HepG2 (cell line): ENCODE measurements around the gene CMTM2. TPM values are rescaled to one million over a fixed set of nuclear protein-coding genes. Genes with fewer than 3 reads are reported as not detected.

Experiments used
- ATAC-seq: fragments of 200-7000 bp; cut with Tn5 transposase; 3 replicates; pipeline ENCODE4 v1.9.1; 2020; ENCODE audit warnings: mild to moderate bottlenecking, moderate library complexity
- BruUV-seq: library from RNA; stranded (reverse); fragments of 400-500 nt; replicated peaks from 2 replicates; lab custom pipeline; 2021; lab: Mats Ljungman, UMichigan
- CTCF ChIA-PET: fragments of 300-600 bp; formaldehyde crosslinking; extraction: SDS; loops from one replicate; lab custom pipeline; 2021; ENCODE audit warnings: low total read pairs, inconsistent platforms, low intra/inter-chr PET ratio; lab: Yijun Ruan, JAX
- POLR2A ChIA-PET: fragments of 350-600 bp; sonication (Branson Sonifier 250); formaldehyde crosslinking; loops from one replicate; lab custom pipeline; 2020; ENCODE audit warnings: antibody characterized with exemption, inconsistent platforms; lab: Yijun Ruan, JAX
- DNase-seq: peaks from one replicate; pipeline ENCODE4 v3.0.0-alpha.2; 2015; ENCODE audit warnings: low spot score
- FAIRE-seq: peaks from 3 replicates; lab custom pipeline; 2011; peaks lifted over from hg19 to GRCh38; lab: Jason Lieb, UNC
- H2AFZ ChIP-seq: one replicate; pipeline ENCODE4 v1.6.1; 2011; ENCODE audit warnings: low read length, inconsistent platforms
- H3K27ac ChIP-seq: fragments of 300-600 bp; 3 replicates; pipeline ENCODE4 v1.8.0; 2011; ENCODE audit warnings: mixed run types, mild to moderate bottlenecking, mixed read lengths, low read length, inconsistent platforms; ENCODE audit not compliant: insufficient read depth; ENCODE audit errors: extremely low read length
- H3K27me3 ChIP-seq, 2 experiments: fragments of 200-600 bp in 1 of 2; 2 replicates in 1 of 2; 3 replicates in 1 of 2; pipeline versions ENCODE4 v1.6.0 to v1.8.0; 2011; ENCODE audit warnings: low read length in 2 of 2, mild to moderate bottlenecking in 2 of 2, moderate library complexity in 2 of 2, inconsistent platforms in 1 of 2; ENCODE audit not compliant: insufficient read depth in 2 of 2, control insufficient read depth in 1 of 2
- H3K36me3 ChIP-seq, 2 experiments: fragments of 200-600 bp in 1 of 2; replicated peaks in 1 of 2; 2 replicates in 1 of 2; 3 replicates in 1 of 2; pipeline versions ENCODE4 v1.5.1 to v1.8.0; 2011; ENCODE audit warnings: low read length in 2 of 2, inconsistent platforms in 1 of 2; ENCODE audit not compliant: insufficient read depth in 2 of 2, control insufficient read depth in 1 of 2
- H3K4me1 ChIP-seq: 2 replicates; pipeline ENCODE4 v1.5.1; 2012; ENCODE audit warnings: low read length, inconsistent platforms; ENCODE audit not compliant: insufficient read depth
- H3K4me2 ChIP-seq: 2 replicates; pipeline ENCODE4 v1.6.0; 2011; ENCODE audit warnings: low read depth, low read length, inconsistent platforms
- H3K4me3 ChIP-seq, 3 experiments: fragments of 200-600 bp in 1 of 3; sonication (generic), shearing (Covaris generic) in 1 of 3; replicated peaks in 1 of 3; 2 replicates each; pipeline ENCODE4 v1.5.1; 2011 to 2016; ENCODE audit warnings: low read length in 3 of 3, inconsistent platforms in 2 of 3, low read depth in 2 of 3, mild to moderate bottlenecking in 2 of 3, control low read depth in 1 of 3, mixed read lengths in 1 of 3; ENCODE audit not compliant: insufficient read depth in 1 of 3
- H3K79me2 ChIP-seq: one replicate; pipeline ENCODE4 v1.6.1; 2011; ENCODE audit warnings: low read length, inconsistent platforms; ENCODE audit not compliant: insufficient read depth
- H3K9ac ChIP-seq: 2 replicates; pipeline ENCODE4 v1.6.0; 2011; ENCODE audit warnings: mild to moderate bottlenecking, low read depth, low read length, inconsistent platforms; ENCODE audit not compliant: insufficient read depth
- H3K9me3 ChIP-seq: 2 replicates; pipeline ENCODE4 v1.5.1; 2012; ENCODE audit warnings: mild to moderate bottlenecking, low read length
- H4K20me1 ChIP-seq: 2 replicates; pipeline ENCODE4 v1.6.0; 2011; ENCODE audit warnings: inconsistent platforms, mild to moderate bottlenecking, low read length, moderate library complexity; ENCODE audit not compliant: insufficient read depth
- AGO1 ChIP-seq: fragments of 200-400 bp; formaldehyde crosslinking; IDR thresholded peaks from 2 replicates; pipeline ENCODE4 v1.6.1; 2017; ENCODE audit warnings: mild to moderate bottlenecking, low read depth, low read length, moderate library complexity; ENCODE audit not compliant: poor library complexity, severe bottlenecking
- ATRX ChIP-seq: sonication (generic); formaldehyde crosslinking; IDR thresholded peaks from 2 replicates; pipeline ENCODE4 v1.4.0; 2020; ENCODE audit warnings: missing genetic modification reagents, borderline replicate concordance
- BRF2 ChIP-seq: sonication (generic); formaldehyde crosslinking; IDR thresholded peaks from 2 replicates; pipeline ENCODE4 v1.8.1; 2022; ENCODE audit warnings: mild to moderate bottlenecking, missing genetic modification reagents
- ESRRA ChIP-seq: sonication (generic); formaldehyde crosslinking; IDR thresholded peaks from 2 replicates; pipeline ENCODE4 v1.5.1; 2020; ENCODE audit warnings: mild to moderate bottlenecking, low read depth, missing genetic modification reagents
- FOSL1 ChIP-seq: sonication (generic); formaldehyde crosslinking; IDR thresholded peaks from 2 replicates; pipeline ENCODE4 v1.9.0; 2021; ENCODE audit warnings: missing genetic modification reagents, borderline replicate concordance
- PHF8 ChIP-seq: sonication (generic); formaldehyde crosslinking; IDR thresholded peaks from 2 replicates; pipeline ENCODE4 v1.5.0; 2020; ENCODE audit warnings: missing genetic modification reagents
- PLSCR1 ChIP-seq: sonication (generic); formaldehyde crosslinking; IDR thresholded peaks from 2 replicates; pipeline ENCODE4 v1.5.0; 2020; ENCODE audit warnings: missing genetic modification reagents, mild to moderate bottlenecking, borderline replicate concordance
- REL ChIP-seq: sonication (generic); formaldehyde crosslinking; conservative IDR thresholded peaks from 2 replicates; pipeline ENCODE4 v1.8.0; 2022; ENCODE audit warnings: mild to moderate bottlenecking, missing genetic modification reagents, moderate library complexity
- REXO4 ChIP-seq: sonication (generic); formaldehyde crosslinking; IDR thresholded peaks from 2 replicates; pipeline ENCODE4 v1.8.0; 2022; ENCODE audit warnings: missing genetic modification reagents, mild to moderate bottlenecking, borderline replicate concordance
- ZHX1 ChIP-seq: sonication (generic); formaldehyde crosslinking; IDR thresholded peaks from 2 replicates; pipeline ENCODE4 v1.8.1; 2022; ENCODE audit warnings: low read depth, mild to moderate bottlenecking, missing genetic modification reagents
- ZNF235 ChIP-seq: sonication (generic); formaldehyde crosslinking; IDR thresholded peaks from 2 replicates; pipeline ENCODE4 v1.8.1; 2023; ENCODE audit warnings: mild to moderate bottlenecking, missing genetic modification reagents, borderline replicate concordance
- ZNF253 ChIP-seq: sonication (generic); formaldehyde crosslinking; IDR thresholded peaks from 2 replicates; pipeline ENCODE4 v1.8.0; 2022; ENCODE audit warnings: mild to moderate bottlenecking, missing genetic modification reagents, borderline replicate concordance
- ZNF441 ChIP-seq: sonication (generic); formaldehyde crosslinking; IDR thresholded peaks from 2 replicates; pipeline ENCODE4 v1.7.0; 2021; ENCODE audit warnings: missing genetic modification reagents, borderline replicate concordance
- ZNF510 ChIP-seq: sonication (generic); formaldehyde crosslinking; IDR thresholded peaks from 2 replicates; pipeline ENCODE4 v1.4.0; 2020; ENCODE audit warnings: low read depth, mild to moderate bottlenecking, missing genetic modification reagents
- ZNF552 ChIP-seq: sonication (generic); formaldehyde crosslinking; IDR thresholded peaks from 2 replicates; pipeline ENCODE4 v1.9.0; 2022; ENCODE audit warnings: missing genetic modification reagents, mild to moderate bottlenecking, borderline replicate concordance
- ZNF678 ChIP-seq: sonication (generic); formaldehyde crosslinking; IDR thresholded peaks from 2 replicates; pipeline ENCODE4 v1.4.0; 2020; ENCODE audit warnings: mild to moderate bottlenecking, missing genetic modification reagents
- ZNF777 ChIP-seq: sonication (generic); formaldehyde crosslinking; IDR thresholded peaks from 2 replicates; pipeline ENCODE4 v1.4.0; 2020; ENCODE audit warnings: missing genetic modification reagents
- WGBS: methylation state at CpG from one replicate; pipeline ENCODE4 v1.1.6; 2017; ENCODE audit warnings: low lambda C conversion rate; 5-methylcytosine and 5-hydroxymethylcytosine counted together
- in situ Hi-C: cut with HindIII; loops from 2 replicates; pipeline ENCODE4 v1.10.0; 2017; ENCODE audit warnings: low pct_unique_long_range_greater_than_20kb; ENCODE audit not compliant: extremely low pct_ligation_motif_present
- intact Hi-C: fragments of 100-400 bp; cut with micrococcal nuclease; formaldehyde crosslinking; loops from one replicate; pipeline ENCODE4 v1.10.0; 2022; ENCODE audit not compliant: unreplicated experiment
- polyA plus RNA-seq, 8 experiments: library from polyadenylated mRNA; depleted of rRNA in 3 of 8; stranded (reverse) in 7 of 8; unstranded in 1 of 8; fragments of >200 nt; fragmentation: Illumina TruSeq in 4 of 8; extraction: Trizol in 4 of 8; gene quantifications; 2 replicates each; pipeline versions ENCODE4 v1.2.1 to v1.2.3, GENCODE V29; 2011 to 2016; ENCODE audit warnings: low read depth in 4 of 8, missing spikeins in 1 of 8, mixed read lengths in 1 of 8; ENCODE audit not compliant: insufficient read depth in 1 of 8
- total RNA-seq, 5 experiments: library from RNA; depleted of rRNA; stranded (reverse); fragments of >200 nt; fragmentation: Illumina TruSeq; extraction: Trizol; gene quantifications; 2 replicates each; pipeline ENCODE4 v1.2.3, GENCODE V29; 2016; ENCODE audit warnings: low read depth in 1 of 5

Gene CMTM2
- total and polyA plus RNA-seq, 2 of the 13 experiments (the other 11 are each of a cell fraction or from before 2014, with no cell fraction given) = not detected

GRCh38 chr16:66608241-66609138, 29.2 kb downstream of the CMTM2 start:
- no TSS peak for BruUV-seq
- Histone ChIP-seq H2AFZ (no peak overlapping the region), H3K79me2 (peaks cover 9% of the 10 kb centered on the region), H3K27ac (peak overlapping the region; percentile 61), H3K27me3 (no peaks in the 10 kb centered on the region), H3K4me2 (0 out of 2 replicates have a peak overlapping the region, but pooled peaks have one; percentile 15), H3K36me3 (peaks cover 23 to 43% of the 10 kb centered on the region in 2 experiments), H3K4me1 (peaks cover 40% of the 10 kb centered on the region), H4K20me1 (peaks cover 13% of the 10 kb centered on the region; the same call in 1 of the 2 replicates), H3K9me3 (no peaks in the 10 kb centered on the region), H3K9ac (no peak overlapping the region), H3K4me3 (no peak overlapping the region)
- in situ Hi-C loops = loop anchor here (5.0 kb wide), 2 partner anchors 84 to 259 kb away; no protein-coding TSS in a partner anchor
- DNase-seq = peak; percentile 93
- CTCF ChIA-PET = interaction anchor here (0.9 to 3.0 kb wide), 5 partner anchors 42 to 259 kb away, joined by 3 to 12 read pairs (median 8); partner anchors contain the start of gene CMTM4
- POLR2A ChIA-PET = interaction anchor here (0.6 to 2.1 kb wide), 9 partner anchors 9 to 202 kb away, joined by 3 to 15 read pairs (median 4); partner anchors contain the start of gene CKLF
- 69% methylated on average over 9 of the region's 17 CpGs for WGBS
- peak; percentile 73 for ATAC-seq
- intact Hi-C loops = loop anchor here (1.0 to 2.0 kb wide), 6 partner anchors 43 to 265 kb away; no protein-coding TSS in a partner anchor
- peak; percentile 88 for FAIRE-seq
- TF ChIP-seq ZNF678 (CRISPR knock-in tag) (no peak; the same call in 1 of the 2 replicates), ZHX1 (no peak), ESRRA (CRISPR knock-in tag) (peak; percentile 79), ZNF441 (CRISPR knock-in tag) (peak; percentile 79), ZNF235 (no peak), ZNF253 (no peak), ZNF510 (CRISPR knock-in tag) (0 out of 2 replicates have a peak, but pooled peaks have one; percentile 92), FOSL1 (no peak), BRF2 (CRISPR knock-in tag) (peak; percentile 69; the same call in 1 of the 2 replicates), PHF8 (CRISPR knock-in tag) (no peak; the same call in 1 of the 2 replicates), ATRX (CRISPR knock-in tag) (no peak), REXO4 (no peak), PLSCR1 (CRISPR knock-in tag) (no peak), AGO1 (no peak), ZNF777 (CRISPR knock-in tag) (peak; percentile 35; the same call in 1 of the 2 replicates), ZNF552 (CRISPR knock-in tag) (0 out of 2 replicates have a peak, but pooled peaks have one; percentile 33), REL (no peak)
